Thyroid gland (tissue), 4 donors: ENCODE measurements around the gene AK8.

Source experiments
- POLR2A ChIP-seq, 2 donors: fragments of 450-650 bp; IDR thresholded peaks; one replicate each; pipeline ENCODE4 v1.6.1; 2017; ENCODE audit warnings: antibody characterized with exemption in 2 of 2, mild to moderate bottlenecking in 2 of 2, moderate library complexity in 1 of 2
- TF ChIP-seq, protein P1 (sequence below), 6 experiments: fragments of 200-600 bp in 3 of 6; fragments of 450-650 bp in 3 of 6; sonication (generic) in 3 of 6; IDR thresholded peaks; one replicate each; pipeline ENCODE4 v1.5.1; 2016 to 2019; ENCODE audit warnings: antibody characterized with exemption in 6 of 6, mild to moderate bottlenecking in 2 of 6, inconsistent platforms in 1 of 6, moderate library complexity in 1 of 6

DNA sequence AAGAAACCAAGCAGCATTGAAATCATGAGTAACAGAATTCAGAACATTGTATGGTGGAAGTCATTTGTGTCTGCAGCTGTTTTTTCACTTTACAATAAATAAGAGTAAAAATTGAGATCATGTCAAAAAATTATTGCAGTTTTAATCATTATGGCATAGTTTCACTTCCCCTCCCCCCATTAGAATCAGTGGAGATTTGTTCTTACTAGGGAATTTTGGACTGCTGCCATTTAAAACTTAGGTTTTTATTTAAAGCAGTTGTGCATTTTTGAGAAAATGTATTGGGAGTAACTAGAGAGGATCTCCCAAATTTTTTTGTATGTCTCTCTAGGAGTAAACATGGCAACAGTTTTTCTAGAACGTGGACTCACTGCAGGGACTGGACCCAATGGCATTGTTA lies 187.4 kb downstream of the AK8 start:
- TF ChIP-seq, protein P1, sequence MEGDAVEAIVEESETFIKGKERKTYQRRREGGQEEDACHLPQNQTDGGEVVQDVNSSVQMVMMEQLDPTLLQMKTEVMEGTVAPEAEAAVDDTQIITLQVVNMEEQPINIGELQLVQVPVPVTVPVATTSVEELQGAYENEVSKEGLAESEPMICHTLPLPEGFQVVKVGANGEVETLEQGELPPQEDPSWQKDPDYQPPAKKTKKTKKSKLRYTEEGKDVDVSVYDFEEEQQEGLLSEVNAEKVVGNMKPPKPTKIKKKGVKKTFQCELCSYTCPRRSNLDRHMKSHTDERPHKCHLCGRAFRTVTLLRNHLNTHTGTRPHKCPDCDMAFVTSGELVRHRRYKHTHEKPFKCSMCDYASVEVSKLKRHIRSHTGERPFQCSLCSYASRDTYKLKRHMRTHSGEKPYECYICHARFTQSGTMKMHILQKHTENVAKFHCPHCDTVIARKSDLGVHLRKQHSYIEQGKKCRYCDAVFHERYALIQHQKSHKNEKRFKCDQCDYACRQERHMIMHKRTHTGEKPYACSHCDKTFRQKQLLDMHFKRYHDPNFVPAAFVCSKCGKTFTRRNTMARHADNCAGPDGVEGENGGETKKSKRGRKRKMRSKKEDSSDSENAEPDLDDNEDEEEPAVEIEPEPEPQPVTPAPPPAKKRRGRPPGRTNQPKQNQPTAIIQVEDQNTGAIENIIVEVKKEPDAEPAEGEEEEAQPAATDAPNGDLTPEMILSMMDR (IDR thresholded peaks at IDR 0.05), result no peak
- TF ChIP-seq POLR2A (IDR thresholded peaks at IDR 0.05), result no peak
